NCI-H2227 treated with DMSO at 0.1 percent for 48 hours (cell line): ENCODE measurements around the gene FRMPD2.
"Not testable (repeated sequence)": the region's sequence is repeated elsewhere in the genome, so short reads cannot be mapped to it uniquely, and the experiment has no call there.

Experiments used
- DNase-seq: peaks from one replicate; lab custom pipeline; 2025; lab: John Stamatoyannopoulos, UW

The FRMPD2 gene

DNA sequence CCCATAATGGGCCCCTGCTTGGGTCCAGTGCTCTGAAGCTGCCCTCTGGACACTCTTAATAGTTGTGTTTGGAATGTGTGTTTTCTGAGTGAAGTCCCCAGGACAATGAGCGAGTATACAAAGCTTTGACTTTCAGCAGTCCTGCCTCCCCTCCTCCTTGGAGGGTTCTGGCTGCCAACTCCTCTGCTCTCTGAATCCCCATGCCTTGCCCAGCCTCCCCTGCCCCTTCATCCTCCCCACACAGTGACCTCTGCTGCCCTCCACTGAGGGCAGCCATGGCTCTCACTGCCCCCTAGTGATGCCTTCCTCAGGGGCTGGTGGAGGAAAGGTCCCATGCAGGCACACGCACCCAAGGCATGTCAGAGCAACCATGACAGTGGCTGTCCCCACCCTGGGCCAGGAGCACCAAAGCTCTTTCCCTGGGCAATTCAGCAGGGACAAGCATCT is 40.9 kb downstream of the FRMPD2 start:
- DNase-seq = no peak

DNA sequence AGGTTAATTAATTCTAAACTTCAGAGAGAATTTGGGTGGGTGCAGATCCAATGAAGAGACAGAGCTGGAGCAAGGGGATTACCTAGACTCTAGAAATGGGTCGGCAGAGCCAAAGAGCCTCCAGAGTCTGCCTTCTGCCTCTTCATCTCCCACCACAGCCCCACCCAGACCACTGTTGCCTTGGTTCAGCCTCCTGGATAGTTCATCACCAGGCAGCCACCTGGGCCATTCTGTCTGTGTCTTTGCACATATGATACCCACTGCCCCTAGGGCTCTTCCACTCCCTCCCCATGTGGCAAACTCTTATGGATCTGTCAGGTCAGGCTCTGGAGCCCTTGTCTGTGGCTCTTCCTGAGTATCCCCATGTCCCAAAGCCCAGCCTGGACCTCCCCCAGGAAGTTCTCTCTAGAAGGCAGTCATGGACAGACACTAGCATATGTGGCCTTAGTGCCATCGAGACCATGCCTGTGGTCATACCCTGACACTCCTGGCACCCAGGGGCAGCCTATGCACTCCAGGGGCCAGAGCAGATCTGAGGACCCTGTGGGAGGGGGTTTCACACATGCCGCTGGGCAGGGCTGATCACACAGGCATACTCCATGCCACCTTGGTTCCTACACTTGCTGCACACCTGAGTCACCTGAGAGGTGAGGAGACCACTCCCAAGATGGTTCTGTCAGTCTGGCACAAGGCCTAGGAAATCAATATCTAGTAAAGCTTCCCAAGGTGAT is 41.6 kb downstream of the FRMPD2 start:
- no peak for DNase-seq

DNA sequence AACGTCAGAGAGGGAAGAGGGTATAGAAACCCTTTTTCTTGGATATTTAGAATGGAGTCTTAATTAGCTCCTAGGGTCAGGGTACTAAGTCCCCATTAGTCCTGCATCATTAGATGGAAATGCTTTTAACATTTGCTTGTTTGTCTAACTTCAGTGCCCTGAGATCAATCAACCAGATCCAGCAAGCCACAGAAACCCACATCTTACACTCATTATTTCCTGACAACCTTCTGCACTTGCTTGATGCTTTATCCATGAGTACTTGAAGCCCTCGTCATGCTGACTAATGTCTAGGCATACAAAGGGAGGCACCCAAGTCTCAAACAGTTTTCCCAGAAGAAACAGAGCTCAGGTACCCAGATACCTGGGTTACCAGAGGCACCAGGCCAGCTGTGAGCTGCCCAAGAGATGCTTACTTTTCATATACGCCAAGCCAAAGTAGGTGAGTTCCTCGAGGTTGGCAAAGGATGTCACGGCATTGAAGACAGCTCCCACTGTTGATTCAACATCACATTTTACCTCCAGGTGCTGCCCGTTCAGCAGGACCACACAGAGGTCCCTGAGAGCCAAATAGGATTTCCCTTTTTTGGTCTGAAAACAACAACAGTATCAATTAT is 42.7 kb downstream of the FRMPD2 start:
- no peak for DNase-seq

DNA sequence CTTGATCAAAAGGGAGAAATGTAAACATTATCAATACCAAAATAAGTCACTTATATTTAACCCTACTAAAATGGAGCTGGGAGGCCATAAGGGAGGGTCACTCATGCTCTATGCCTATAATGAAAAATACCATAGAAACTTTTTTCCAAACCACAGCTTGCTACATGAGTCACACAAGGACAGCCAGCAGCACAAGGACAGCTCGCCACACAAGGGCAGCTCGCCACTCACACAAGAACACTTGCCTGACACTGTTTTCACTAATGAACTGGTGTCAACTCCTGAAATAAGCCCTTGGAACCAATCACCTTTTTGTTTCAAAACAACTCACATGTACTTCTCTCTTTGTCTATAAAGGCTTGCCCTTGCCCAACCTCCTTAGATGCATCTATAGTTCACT is 43.3 kb downstream of the FRMPD2 start:
- no peak for DNase-seq

DNA sequence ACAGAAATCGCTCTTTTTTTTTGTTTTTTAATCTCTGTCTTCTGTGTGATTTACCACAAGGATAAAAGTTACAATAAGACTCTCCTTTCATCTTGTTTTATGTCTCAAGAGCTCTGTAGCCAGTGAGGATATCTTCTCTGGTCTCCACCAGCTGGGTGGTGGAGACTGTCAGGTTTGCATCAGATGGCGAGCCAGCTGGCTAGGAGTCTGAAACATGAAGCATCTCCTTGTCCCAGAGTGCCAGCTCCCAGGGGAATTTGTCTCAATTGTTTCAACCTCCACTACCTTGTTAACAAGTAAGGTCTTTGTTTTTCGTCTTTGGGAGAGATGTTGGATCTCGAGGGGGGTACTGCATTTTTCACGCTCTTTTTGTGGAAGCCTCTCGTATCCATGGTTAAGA is 47.3 kb downstream of the FRMPD2 start:
- DNase-seq = no peak

DNA sequence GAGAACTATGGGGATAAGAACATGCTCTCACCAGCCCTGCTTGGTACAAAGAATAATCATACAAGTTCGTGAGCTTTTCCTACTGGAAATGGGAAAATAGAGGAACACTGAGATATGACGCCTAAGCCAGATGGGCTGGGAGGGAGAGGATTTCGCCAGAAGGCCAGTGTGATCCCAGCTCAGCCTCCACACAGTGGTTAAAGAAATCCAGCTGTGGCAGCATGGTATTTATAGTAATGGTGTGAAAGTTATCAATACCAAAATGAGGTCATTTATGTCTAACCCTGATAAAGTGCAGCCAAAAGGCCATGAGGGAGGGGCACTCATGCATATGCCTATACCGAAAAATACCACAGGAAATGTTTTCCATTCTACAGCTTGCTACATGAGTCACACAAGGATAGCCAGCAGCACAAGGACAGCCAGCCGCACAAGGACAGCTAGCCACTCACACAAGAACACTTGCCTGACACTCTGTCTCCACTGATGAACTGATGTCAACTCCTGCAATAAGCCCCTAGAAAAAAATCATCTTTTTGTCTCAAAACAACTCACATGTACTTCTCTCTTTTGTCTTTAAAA is 49.4 kb downstream of the FRMPD2 start:
- no peak for DNase-seq

DNA sequence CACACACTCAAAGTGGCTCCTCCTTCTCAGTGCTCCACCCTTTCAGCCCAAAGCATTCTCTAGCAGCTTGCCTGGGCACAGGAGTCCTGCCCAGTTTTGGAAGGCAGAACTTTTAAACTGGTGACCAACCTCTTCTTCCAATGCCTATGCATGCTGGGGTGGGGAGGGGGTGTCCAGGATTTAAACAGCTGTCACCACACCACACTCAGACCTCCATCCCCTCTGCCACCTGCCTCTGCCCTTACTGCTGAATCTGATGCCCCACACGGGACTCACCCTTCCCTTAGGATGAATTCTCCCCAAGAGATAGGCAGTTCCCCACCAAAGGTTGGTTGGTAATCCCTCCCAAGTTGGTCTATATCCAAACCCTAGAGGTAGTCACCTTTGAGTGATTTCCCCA is 50.2 kb downstream of the FRMPD2 start:
- DNase-seq = no peak

DNA sequence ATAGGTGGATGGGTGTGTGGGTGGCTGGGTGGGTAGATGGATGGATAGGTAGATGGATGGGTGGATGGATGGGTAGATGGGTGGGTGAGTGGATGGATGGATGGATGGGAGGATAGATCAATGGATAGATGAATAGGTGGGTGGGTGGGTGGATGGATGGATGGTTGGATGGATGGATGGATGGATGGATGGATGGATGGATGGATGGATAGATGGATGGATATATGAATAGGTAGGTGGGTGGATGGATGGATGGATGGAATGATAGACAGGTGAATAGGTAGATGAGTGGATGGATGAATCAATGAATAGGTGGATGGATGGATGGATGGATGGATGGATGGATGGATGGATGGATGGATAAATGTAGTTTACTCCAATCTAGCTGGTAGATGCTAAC is 52.7 kb downstream of the FRMPD2 start:
- no peak for DNase-seq

DNA sequence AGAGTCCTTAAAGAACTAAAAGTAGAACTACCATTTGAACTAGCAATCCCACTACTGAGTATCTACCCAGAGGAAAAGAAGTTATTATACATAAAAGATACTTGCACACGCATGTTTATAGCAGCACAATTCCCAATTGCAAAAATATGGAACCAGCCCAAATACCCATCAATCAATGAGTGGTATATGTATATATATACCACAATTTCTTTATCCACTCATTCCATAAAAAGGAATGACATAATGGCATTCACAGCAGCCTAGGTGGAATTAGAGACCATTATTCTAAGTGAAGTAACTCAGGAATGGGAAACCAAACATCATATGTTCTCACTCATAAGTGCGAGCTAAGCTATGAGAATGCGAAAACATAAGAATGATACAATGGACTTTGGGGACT is 53.5 kb downstream of the FRMPD2 start:
- not testable (repeated sequence) for DNase-seq

DNA sequence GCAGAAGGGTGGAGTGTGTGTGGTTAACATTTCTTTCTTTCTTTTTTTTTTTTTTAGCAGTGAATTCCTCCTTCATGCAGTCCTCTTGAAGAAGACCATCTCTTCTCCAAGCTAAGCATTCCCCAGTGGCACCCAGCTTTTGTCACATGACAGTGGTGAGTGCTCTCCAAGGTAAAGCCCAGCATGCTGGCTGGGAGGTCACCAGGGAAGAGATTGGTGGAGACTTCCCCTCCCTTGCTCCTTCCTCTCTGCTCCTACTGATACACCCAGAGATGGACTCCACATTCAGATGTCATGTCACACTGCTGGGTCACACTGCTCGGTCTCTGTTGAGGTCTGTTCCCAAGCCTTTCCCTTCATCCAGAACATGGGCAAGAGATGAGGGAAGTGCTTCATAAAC is 55.3 kb downstream of the FRMPD2 start:
- DNase-seq = no peak

DNA sequence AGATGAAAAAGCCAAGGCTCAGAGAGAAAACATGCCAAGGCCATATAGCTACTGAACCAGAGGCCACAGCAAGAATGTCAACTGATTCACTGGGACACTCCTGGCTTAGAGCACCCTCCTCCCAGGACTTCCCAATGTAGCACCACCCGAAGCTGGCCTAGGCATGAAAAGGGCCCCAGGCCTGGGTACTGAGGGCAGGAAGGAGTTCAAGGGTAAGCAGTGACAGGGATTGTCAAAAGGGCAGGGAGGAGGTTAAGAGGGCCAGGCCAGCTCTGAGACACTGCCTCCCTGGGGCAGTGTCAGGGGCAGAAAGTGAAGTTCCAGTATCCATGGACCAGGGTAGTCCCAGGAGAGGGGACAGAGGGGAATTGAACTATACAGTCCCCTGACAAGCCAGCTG is 57.8 kb downstream of the FRMPD2 start:
- no peak for DNase-seq

DNA sequence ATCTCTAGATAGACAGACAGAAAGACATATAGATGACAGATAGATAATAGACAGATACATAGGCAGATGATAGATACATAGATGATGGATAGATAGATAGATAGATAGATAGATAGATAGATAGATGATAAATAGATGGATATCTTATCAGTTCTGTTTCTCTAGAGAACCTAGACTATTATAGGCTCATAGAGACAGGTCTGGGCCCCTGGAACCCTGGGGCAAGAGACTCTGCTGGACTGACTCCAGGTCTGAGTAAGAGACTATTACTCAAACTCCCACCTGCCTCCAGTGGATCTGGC is 58.3 kb downstream of the FRMPD2 start:
- DNase-seq = no peak

DNA sequence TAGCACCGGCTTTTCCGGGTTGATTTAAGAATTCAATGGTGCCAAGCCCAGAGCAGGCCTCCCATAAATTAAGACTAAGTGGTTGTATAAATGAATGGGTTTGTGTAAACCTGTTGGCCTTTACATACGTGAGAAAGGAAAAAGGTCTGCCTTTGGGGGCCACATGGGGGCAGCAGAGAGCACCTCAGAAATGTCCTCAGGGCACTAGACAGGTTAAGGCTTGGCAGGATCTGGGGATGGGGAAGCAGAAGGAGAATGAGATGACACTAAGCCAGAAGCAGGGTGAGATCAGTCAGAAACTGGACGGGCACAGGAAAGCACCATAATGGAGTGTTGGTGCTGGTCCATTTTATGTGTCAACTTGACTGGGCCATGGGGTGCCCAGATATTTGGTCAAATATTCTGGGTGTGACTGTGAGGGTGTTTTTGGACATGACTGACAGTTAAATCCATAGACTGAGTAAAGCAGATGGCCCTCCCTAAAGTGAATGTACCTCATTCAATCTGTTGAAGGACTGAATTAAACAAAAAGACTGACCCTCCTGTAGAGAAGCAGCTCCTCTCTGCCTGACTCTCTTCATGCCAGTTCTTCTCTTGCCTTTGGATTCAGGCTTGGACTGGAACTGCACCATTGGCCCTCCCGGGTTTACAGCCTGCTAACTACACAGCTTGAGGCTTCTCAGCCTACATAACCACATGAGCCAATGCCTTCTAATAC is 58.9 kb downstream of the FRMPD2 start:
- DNase-seq = no peak

DNA sequence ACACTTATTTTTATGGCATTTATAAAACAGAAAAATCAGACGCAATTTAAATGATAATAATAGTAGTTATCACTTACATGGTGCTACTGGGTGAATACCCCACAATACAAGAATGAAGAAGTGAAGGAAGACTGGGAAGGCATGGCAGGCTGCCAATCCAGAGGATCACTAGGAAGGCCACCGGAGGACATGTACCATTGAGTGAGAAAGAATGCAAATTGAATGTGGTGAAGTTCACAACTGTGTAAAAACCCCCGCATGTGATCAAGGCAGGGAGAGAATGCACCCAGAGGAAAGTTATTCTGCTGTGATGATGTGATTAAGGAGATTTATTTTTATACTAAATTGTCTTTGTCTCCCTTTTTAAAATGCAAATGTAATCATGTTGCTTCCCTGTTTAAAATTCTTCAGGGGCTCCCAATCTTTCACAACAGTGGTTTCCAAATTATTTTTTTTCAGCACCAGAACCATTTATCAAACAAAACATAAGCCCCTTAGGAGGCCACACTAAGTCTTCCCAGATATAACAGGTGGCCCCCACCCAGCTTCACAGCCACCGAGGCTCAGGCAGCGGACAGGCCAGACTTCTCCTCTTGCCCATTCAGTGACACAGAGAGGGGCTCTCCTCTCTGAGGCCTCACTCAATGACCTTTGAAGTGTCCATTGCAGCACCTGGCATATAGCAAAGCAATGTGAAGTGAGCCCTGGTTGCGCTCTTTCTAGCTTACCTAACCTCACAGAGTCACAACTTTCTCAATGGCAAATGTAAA is 59.6 kb downstream of the FRMPD2 start:
- DNase-seq = no peak

DNA sequence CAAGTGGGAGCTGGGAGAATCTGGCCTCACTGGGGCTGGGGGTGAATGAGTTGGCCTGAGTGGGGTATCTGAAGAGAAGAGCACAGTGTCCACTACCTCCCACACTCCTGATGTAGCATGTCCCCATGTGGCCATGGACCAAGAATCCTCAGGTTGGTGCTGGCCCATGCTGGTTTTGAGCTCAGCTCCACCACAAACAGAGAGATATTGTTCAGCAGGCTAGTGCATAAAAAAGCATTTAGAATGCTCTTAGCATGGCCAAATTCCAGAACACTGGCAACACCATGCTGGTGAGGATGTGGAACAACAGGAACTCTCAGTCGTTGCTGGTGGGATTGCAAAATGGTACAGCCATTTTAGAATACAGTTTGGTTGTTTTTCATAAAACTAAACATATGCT is 61.4 kb downstream of the FRMPD2 start:
- DNase-seq = no peak

DNA sequence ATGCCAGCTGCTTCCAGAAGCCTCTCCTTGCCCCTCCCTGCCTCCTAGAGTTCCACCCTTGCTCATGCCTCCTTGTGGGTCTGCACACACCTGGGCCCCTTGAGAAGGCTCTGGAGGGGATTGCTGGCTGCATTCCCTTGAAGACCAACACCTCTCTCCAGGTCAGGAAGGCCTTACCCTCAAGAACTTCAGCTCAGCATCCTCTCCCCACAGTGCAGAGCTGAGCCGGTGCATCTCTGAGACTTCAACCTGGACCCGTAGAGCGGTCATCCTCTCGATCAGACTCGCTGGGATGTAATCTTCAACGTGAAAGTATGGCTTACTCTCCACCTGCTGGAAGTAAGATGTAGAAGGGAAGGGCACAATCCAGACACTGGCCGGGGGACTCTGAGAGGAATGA is 62.7 kb downstream of the FRMPD2 start:
- DNase-seq = no peak

DNA sequence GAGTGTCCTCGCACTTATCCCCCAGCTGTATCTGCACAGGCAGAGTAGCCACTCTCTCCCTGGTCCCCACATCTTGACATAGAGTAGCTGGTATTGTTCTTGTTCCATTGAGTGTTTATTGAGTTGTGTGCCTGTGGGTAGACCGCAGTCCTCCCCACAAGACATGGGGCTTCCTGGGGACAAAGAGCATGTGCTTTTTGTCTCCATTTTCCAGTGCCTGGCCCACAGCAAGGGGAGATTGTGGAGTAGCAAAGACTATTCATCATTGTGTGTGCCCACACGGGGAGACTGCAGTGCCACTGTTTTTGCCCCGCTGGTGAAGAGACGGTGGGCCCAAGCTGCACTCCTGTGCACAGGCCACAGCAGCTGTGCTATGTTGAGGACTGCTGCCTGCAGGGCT is 63.5 kb downstream of the FRMPD2 start:
- no peak for DNase-seq

DNA sequence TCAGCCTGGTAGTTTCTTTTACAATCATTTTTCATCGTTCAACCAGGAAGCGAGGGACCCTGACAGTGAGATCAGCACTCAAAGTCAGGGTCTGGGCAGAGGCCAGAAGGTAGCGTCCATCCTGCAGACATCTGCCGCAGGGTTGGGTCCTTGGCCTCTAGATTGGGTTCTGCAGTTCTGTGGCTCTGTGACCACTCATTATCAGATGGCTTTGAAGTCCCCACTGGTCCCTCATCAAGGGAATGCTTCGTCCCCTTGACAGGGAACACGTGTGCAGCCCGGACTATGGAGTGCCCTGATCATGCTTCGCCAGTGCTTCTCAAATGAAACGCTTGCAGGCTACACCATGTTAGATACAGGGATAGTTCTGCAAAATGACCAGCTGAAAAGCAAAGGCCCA is 64.1 kb downstream of the FRMPD2 start:
- DNase-seq = no peak

DNA sequence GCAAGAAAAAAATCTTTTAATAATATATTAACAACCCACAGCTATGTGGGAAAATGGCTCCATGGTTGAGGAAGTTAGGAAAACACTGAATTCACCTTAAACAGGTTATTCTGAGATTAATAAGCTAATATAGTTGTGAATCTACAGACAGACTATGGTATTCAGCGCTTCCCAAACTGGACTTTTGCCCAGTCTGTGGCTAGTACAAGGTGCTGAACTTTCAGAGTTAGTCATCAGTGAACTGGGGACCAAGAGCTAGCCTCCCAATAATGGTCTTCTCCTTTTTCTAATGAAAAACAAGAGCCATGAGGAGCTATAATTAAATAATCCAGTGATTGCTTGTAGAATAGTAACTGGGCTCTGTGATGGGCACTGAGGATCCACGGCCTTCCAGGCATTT is 65.3 kb downstream of the FRMPD2 start:
- no peak for DNase-seq

DNA sequence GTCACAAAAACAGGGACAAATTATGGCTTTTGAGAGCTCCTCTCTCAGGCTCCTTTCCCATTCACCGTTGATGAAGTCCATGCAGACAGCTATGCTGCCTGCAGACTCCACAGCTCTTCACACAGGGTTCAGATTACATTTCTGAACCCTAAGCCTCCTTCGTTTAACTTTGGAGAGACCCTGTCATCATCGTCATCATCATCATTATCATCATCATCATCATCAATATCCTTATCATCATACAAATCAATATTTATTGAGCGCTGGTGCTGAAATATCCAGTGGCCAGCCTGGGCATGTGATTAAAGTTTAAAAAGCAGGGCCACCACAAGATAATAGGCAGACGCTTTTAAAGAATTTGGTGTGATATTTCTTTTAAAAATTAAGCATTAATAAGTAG is 66.6 kb downstream of the FRMPD2 start:
- no peak for DNase-seq

DNA sequence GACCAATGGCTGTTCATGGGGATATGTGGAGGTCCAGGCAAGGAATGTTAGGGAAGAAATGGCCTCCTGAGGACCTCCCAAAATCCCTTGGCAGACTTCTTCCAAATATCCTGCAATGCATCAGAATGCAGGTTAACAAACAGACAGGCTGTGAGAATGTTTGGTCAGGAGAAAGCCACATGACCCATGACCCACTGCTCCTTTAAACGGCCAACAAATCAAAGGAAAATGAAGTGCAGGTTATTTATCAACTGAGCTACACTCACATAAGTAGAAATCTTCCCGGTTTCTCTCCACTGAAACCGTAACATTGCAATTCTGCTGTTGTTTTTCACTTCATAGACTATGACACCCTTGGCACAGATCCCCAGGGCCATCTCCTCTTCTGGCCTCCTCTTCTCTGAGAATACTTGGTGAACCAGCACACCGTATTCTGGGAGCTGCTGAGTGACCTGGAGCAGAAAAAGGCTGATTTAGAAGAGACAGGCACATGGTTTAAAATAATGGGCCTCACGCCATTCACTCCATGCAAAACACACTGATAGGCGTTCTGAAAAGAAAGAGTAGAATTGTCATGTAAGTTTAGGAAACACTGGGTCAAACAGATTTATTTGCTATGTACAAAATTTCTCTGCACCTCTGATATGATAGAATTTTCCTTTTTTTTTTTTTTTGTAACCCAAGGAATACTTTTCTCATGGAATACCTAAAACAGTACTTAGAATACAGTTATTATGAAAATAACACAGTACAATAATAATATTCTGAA is 67.8 kb downstream of the FRMPD2 start:
- no peak for DNase-seq

DNA sequence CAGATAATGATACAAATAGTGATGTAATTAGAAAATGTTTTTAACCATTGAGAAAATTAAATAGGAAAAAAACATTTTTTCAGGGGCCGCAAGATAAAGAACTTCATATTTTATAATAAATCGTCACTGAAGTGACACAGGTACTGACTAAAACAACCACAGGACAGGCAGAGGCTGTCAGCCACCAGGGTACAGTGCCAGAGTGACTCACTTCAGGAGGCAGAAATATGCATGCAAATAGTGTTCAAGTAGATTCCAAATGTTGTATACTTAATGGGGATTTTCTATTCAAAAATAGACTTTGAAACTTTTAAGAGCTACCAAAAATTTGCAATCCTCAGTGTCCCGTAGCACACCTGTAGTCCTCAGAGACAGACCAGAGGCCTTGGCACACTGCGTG is 68.6 kb downstream of the FRMPD2 start:
- DNase-seq = no peak
